ENCODE data around the gene HCRT.
"Not testable (repeated sequence)": the region's sequence is repeated elsewhere in the genome, so short reads cannot be mapped to it uniquely, and the experiment has no call there.

HCRT gene

DNA sequence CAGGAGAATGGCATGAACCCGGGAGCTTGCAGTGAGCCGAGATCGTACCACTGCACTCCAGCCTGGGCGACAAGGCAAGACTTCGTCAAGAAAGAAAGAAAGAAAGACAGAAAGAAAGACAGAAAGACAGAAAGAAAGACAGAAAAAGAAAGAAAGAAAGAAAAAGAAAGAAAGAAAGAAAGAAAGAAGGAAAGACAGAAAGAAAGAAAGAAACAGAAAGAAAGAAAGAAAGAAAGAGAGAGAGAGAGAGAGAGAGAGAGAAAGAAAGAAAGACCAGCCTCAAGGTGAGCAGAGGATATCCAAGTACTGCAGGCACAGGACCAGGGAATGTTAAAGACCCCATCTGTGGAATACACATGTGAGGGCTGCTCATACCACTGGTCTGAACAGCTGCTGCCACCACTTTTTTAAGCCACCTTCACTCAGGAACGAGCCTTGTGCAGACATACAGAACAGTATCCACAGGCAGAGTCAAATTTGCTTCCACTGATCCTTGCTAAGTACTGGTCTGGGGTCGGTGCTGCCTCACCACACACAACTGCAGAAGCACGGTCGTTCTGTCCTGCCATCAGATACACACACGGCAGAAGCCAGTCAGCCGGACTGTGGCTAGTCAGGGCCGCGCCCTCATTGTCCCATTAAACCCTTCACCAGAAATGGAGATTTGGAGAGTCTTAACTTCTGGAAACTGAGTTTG lies 38.2 kb downstream of the HCRT start:
- peaks cover 75% of the 10 kb centered on the region for H3K36me3 Mint-ChIP-seq (ENCODE audit: low read depth)
- peaks cover 38% of the 10 kb centered on the region for H3K4me1 Mint-ChIP-seq (ENCODE audit: low read depth)
- H3K27me3 Mint-ChIP-seq, result no peaks in the 10 kb centered on the region
- H3K9me3 Mint-ChIP-seq, result no peaks in the 10 kb centered on the region
- no peak for DNase-seq
- no peak overlapping the region for H3K4me3 Mint-ChIP-seq
- peak overlapping the region; percentile 37 for H3K27ac Mint-ChIP-seq

DNA sequence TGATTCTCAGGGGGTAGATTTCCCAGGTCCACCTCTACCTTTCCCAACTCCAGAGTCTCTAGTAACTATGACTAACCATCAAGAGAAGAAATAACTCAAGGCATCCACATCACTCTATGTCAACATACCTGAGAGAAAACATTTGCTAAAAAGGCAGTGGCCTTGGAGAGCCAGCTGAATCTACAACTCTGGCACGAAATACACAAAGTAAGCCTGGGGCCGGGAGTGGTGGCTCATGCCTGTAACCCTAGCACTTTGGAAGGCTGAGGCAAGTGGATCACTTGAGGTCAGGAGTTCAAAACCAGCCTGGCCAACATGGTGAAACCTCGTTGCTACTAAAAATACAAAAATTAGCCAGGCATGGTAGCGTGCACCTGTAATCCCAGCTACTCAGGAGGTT lies 42.1 kb downstream of the HCRT start:
- H3K4me1 Mint-ChIP-seq (ENCODE audit: low read depth), result peaks cover 47% of the 10 kb centered on the region
- not testable (repeated sequence) for H3K9me3 Mint-ChIP-seq, DNase-seq, H3K27me3 Mint-ChIP-seq, H3K4me3 Mint-ChIP-seq
- peak overlapping the region; percentile 69 for H3K27ac Mint-ChIP-seq
- H3K36me3 Mint-ChIP-seq (ENCODE audit: low read depth), result peaks cover 72% of the 10 kb centered on the region

DNA sequence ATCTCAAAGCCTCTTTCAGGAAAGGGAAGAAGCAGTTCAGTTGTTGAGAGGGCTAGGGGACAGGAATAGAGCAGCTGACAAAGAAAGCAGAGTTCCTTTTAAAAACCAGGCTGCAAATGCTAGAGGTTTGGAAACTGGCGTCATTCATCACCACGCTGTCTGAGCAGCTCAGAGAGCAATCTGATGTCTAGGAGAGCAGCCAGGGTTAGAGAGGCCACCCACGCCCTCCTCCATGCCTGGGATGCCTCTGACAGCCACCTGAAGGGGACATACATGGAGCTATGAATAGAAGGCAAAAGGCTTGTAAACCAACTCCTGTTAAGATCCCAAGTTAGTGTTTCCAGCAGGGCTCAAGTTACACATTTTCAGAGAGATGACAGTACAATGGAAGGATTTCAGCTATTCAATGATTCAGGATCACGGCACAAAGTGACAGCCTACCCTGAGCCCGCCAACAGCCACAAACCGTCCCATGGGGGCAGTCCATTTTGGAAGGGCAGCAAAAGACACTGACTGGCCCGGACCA lies 42.8 kb downstream of the HCRT start:
- H3K36me3 Mint-ChIP-seq (ENCODE audit: low read depth), result peaks cover 71% of the 10 kb centered on the region
- peaks cover 48% of the 10 kb centered on the region for H3K4me1 Mint-ChIP-seq (ENCODE audit: low read depth)
- no peak for DNase-seq
- H3K27ac Mint-ChIP-seq, result peak overlapping the region; percentile 69
- H3K4me3 Mint-ChIP-seq, result no peak overlapping the region
- H3K9me3 Mint-ChIP-seq, result no peaks in the 10 kb centered on the region
- H3K27me3 Mint-ChIP-seq, result no peaks in the 10 kb centered on the region

DNA sequence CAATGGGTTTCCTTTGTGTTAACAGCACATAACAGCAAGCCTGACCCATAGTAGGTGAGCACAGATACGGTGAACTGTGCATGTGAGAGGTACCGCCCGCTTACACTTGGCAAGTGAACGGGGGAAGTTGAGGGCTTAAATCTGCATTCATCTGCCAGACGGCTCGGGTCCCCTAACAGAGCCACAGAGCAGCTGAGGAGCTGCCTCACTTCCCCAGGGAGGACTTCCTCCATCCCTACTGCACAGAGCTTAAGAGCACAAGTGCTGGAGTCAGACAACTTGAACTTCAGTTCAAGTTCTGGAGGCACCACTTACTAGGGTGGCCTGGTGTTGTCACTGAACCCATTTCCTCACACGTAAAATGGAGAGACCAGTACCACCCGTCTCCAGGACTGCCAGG lies 43.9 kb downstream of the HCRT start:
- H3K36me3 Mint-ChIP-seq (ENCODE audit: low read depth), result peaks cover 71% of the 10 kb centered on the region
- peak overlapping the region; percentile 10 for H3K27ac Mint-ChIP-seq
- no peak for DNase-seq
- H3K27me3 Mint-ChIP-seq, result no peaks in the 10 kb centered on the region
- no peaks in the 10 kb centered on the region for H3K9me3 Mint-ChIP-seq
- H3K4me3 Mint-ChIP-seq, result no peak overlapping the region
- H3K4me1 Mint-ChIP-seq (ENCODE audit: low read depth), result peaks cover 50% of the 10 kb centered on the region

DNA sequence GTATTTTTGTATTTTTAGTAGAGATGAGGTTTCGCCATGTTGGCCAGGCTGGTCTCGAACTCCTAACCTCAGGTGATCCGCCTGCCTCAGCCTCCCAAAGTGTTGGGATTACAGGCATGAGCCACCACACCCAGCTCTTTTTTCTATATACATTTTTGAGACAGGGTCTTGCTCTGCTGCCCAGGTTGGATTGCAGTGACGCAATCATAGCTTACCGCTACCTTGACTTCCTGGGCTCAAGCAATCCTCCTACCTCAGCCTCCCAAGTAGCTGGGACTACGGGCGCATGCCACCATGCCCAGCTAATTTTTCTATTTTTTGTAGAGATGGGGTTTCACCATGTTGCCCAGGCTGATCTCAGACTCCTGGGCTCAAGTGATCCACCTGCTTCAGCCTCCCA lies 44.6 kb downstream of the HCRT start:
- DNase-seq, H3K9me3 Mint-ChIP-seq, H3K27ac Mint-ChIP-seq, H3K4me3 Mint-ChIP-seq, H3K27me3 Mint-ChIP-seq: not testable (repeated sequence)
- H3K36me3 Mint-ChIP-seq (ENCODE audit: low read depth), result peaks cover 72% of the 10 kb centered on the region
- peaks cover 57% of the 10 kb centered on the region for H3K4me1 Mint-ChIP-seq (ENCODE audit: low read depth)

DNA sequence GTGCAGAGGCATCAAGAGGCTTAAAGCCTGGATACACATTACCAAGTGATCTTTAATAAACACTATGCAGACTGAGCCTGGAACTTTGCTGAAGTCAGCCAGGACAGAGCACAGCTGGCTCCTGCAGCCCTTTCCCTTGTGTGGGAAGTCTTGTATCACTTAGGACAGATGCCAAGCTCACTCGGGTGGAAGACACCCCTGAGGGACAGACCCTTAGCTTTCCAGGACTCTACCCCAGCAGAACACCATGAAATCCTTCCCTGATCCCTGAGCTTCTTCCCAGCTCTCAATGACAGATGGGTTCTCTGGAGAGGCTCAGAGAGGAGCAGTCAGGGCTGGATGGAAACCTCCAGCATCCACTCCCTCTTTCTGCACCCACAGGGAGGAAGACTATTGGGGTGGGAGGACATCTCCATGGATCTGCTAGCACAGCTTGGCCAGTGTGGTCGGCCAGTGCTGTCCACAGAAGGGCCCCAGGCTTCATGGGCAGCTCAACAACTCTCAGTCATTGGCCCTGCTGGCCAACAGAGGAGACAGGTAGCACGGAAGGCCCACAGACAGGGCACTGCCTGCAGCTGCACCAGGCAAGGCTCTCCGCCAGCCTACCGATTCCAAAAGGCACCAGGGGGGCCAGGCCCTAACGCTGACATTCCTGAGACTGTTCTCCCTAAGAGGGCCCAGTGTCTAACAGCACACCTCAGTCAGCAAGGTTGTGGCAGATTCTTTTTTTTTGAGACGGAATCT lies 46.3 kb downstream of the HCRT start:
- peak overlapping the region; percentile 24 for H3K27ac Mint-ChIP-seq
- H3K27me3 Mint-ChIP-seq, result no peaks in the 10 kb centered on the region
- peaks cover 82% of the 10 kb centered on the region for H3K36me3 Mint-ChIP-seq (ENCODE audit: low read depth)
- no peak for DNase-seq
- H3K9me3 Mint-ChIP-seq, result no peaks in the 10 kb centered on the region
- H3K4me1 Mint-ChIP-seq (ENCODE audit: low read depth), result peaks cover 70% of the 10 kb centered on the region
- no peak overlapping the region for H3K4me3 Mint-ChIP-seq

DNA sequence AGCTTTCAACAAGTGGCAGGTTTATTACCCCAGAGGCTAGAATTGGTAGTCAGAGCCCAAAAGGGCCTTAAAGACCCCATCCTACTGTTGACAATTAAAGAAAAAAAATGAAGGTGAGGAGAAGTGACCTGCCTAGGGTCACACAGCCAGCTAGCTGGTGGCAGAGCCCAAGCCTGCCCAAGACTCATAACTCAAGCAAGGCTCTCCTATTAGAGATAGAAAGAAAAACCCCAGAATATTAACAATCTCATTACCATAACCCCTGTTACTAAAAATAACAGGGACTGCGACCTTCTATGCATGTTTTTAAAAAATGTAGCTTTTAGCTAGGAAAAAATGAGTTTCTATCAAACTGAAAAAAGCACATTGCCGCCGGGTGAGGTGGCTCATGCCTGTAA lies 48.6 kb downstream of the HCRT start:
- H3K36me3 Mint-ChIP-seq (ENCODE audit: low read depth), result peaks cover 78% of the 10 kb centered on the region
- no peaks in the 10 kb centered on the region for H3K9me3 Mint-ChIP-seq
- H3K27me3 Mint-ChIP-seq, result no peaks in the 10 kb centered on the region
- H3K4me1 Mint-ChIP-seq (ENCODE audit: low read depth), result peaks cover 78% of the 10 kb centered on the region
- peak overlapping the region; percentile 83 for H3K27ac Mint-ChIP-seq
- H3K4me3 Mint-ChIP-seq, result no peak overlapping the region
- no peak for DNase-seq

DNA sequence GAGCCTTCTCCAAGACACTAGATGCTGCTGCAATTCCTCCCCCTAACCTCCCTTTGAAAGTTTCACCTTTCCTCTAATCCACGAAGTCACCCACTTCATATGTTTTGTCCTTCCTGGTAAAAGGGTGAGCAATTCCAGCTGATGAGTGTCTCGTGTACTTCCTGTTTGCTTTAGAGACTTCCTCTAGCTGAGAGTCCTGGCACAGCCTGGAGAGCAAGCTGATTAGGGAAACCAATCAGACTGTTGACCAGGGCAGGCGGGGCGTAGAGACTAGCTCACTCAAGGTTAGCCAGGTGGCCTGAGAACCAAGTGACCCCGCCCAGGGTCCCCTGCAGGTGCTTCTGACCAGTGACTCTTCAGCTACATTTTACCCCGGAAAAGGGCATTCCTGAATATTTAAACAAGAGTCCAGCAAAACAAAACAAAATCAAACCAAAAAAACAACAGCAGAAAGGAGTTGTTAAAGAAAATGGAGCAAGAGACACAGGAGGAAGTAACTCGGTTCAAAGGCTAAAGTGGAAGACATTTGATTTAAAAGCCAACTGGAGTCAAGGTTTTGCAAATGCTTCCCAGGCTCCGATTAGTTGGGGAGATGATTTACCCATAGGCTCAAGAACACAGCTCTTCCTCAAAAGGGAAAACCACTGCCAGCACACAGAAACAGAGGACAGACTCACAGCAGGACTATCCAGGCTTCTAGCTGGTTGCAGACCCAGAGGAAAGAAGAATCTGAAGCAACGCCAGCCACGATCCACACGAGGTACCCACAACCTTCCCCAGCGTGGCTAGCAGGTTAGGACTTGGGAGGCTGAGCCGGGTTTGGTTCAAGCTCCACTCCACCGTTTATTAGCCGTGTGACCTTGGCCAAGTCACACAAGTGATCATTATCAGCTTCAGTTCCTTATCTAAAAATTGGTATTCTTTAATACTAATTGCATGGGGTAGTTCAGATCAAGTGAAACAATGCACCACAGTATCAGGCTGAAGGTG lies 49.3 kb downstream of the HCRT start:
- DNase-seq, result no peak
- no peaks in the 10 kb centered on the region for H3K9me3 Mint-ChIP-seq
- H3K27me3 Mint-ChIP-seq, result no peaks in the 10 kb centered on the region
- H3K36me3 Mint-ChIP-seq (ENCODE audit: low read depth), result peaks cover 77% of the 10 kb centered on the region
- peak overlapping the region; percentile 83 for H3K27ac Mint-ChIP-seq
- H3K4me1 Mint-ChIP-seq (ENCODE audit: low read depth), result peaks cover 77% of the 10 kb centered on the region
- H3K4me3 Mint-ChIP-seq, result no peak overlapping the region

DNA sequence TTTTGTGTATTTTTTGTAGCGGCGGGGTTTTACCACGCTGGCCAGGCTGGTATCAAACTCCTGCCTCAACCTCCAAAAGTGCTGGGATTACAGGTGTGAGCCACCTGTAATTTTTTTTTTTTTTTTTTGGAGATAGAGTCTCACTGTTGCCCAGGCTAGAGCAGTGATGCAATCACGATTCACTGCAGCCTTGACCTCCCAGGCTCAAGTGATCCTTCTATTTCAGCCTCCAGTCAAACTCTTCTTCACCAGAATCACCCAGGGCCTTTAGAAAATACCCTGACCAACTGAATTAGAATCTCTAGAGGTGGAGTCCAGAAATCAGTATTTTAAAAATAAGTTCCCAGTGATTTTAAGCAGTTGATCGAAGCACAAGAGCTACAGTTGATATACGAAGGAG lies 50.1 kb downstream of the HCRT start:
- no peak for DNase-seq
- Mint-ChIP-seq H3K27me3 (no peaks in the 10 kb centered on the region), H3K27ac (peak overlapping the region; percentile 83), H3K9me3 (no peaks in the 10 kb centered on the region), H3K4me1 (ENCODE audit: low read depth) (peaks cover 77% of the 10 kb centered on the region), H3K36me3 (ENCODE audit: low read depth) (peaks cover 81% of the 10 kb centered on the region), H3K4me3 (no peak overlapping the region)
